Measurements from ENCODE around the gene CACNA2D3.

GRCh38 chr3:54355800-54356199 is 233.4 kb downstream of the CACNA2D3 start:
- TF ChIP-seq CTCF (IDR thresholded peaks at IDR 0.05), result no peak
- TF ChIP-seq POLR2AphosphoS5 (IDR thresholded peaks at IDR 0.05; ENCODE audit: insufficient read depth in 1 of 2, low read depth in 1 of 2), result no peak
- TF ChIP-seq POLR2A (IDR thresholded peaks at IDR 0.05), result no peak
